ENCODE results near the gene PPM1H. TPM values are rescaled to one million over a fixed set of nuclear protein-coding genes. Genes with fewer than 3 reads are reported as not detected.

PPM1H gene
- total and polyA plus RNA-seq, 2 of the 8 experiments (the other 6 are each of a cell fraction or from before 2014, with no cell fraction given), result 16.4 to 36.1 TPM

DNA sequence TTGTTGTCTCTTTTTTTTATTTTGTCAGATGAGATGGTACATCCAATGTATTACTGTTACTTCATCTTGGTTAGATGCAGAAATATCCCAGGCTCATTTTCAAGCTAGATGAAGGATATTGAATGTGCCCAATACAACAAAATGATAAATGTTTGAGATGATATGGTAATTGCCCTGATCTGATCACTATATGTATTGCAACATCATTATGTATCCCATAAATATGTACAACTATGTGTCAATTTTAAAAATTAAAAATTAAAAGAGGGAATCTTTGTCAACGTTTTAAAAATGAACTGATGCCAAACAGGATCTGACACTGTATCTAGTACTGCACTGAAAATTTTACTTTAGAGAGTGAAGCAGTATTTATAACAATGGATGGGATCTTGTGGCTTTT is 78.5 kb downstream of the PPM1H start:
- no peak overlapping the region for H3K23ac ChIP-seq (ENCODE audit: insufficient read length)
- WGBS, 2 experiments (ENCODE audit: extremely low coverage in 1 of 2, insufficient coverage in 1 of 2, insufficient read length in 1 of 2, insufficient replicate concordance in 2 of 2, low coverage in 1 of 2, low lambda C conversion rate in 2 of 2, missing lambda C conversion rate in 1 of 2), result 91% methylated on average over 1 of the region's 1 CpG; no CpG with 5 or more reads in 1 of the 2 experiments
- H4K5ac ChIP-seq (ENCODE audit: insufficient read length, low read depth, low read length), result no peak overlapping the region
- no peaks in the 10 kb centered on the region for H3K27me3 ChIP-seq (replicated peaks in 1 of 4; ENCODE audit: control insufficient read depth in 3 of 4, extremely low read depth in 1 of 4, insufficient read depth in 3 of 4, low read length in 3 of 4)
- no peak for TF ChIP-seq TBP (IDR thresholded peaks at IDR 0.05; ENCODE audit: low read depth, low read length)
- no peak for TF ChIP-seq JUND (IDR thresholded peaks at IDR 0.05; ENCODE audit: low read length)
- TF ChIP-seq RFX5 (IDR thresholded peaks at IDR 0.05; ENCODE audit: borderline replicate concordance, low read depth, low read length), result no peak
- no peak overlapping the region for H3K56ac ChIP-seq (replicated peaks; ENCODE audit: insufficient read length, low read depth, low read length)
- no peaks in the 10 kb centered on the region; the same call in 1 of the 2 replicates for H3K79me1 ChIP-seq (ENCODE audit: low read depth, low read length)
- H2AK5ac ChIP-seq (ENCODE audit: low read depth, low read length), result no peak overlapping the region
- H3K4ac ChIP-seq (replicated peaks; ENCODE audit: insufficient read length, low read depth, low read length), result no peak overlapping the region
- POLR2A ChIA-PET (ENCODE audit: partially characterized antibody), result no interaction called here
- no peaks in the 10 kb centered on the region; a peak in 1 of 8 replicates for H3K36me3 ChIP-seq (ENCODE audit: control insufficient read depth in 2 of 4, insufficient read depth in 4 of 4, low read length in 3 of 4)
- no peak overlapping the region for H2BK12ac ChIP-seq (ENCODE audit: low read depth, low read length)
- no peaks in the 10 kb centered on the region for H3K9me3 ChIP-seq (ENCODE audit: insufficient read depth in 2 of 2, low read depth in 1 of 2, low read length in 1 of 2)
- no peak overlapping the region for H3K27ac ChIP-seq (ENCODE audit: low read depth, low read length)
- H3K79me2 ChIP-seq (ENCODE audit: control insufficient read depth in 1 of 2, insufficient read depth in 2 of 2, low read length in 2 of 2), result peaks cover 0 to 20% of the 10 kb centered on the region in 2 experiments; a peak in 2 of 4 replicates
- no peak for DNase-seq (ENCODE audit: low read depth in 1 of 2, low spot score in 2 of 2)
- no peak overlapping the region for H2BK120ac ChIP-seq (replicated peaks; ENCODE audit: low read depth, low read length)
- no peaks in the 10 kb centered on the region for H3K23me2 ChIP-seq (ENCODE audit: low read depth, low read length)
- no peak overlapping the region for H2BK5ac ChIP-seq (ENCODE audit: low read depth, low read length)
- CTCF ChIA-PET (ENCODE audit: partially characterized antibody), result interaction anchor here (1.3 kb wide), 1 partner anchor 10 kb away, joined by 6 read pairs; no protein-coding TSS in a partner anchor
- H3K4me2 ChIP-seq (ENCODE audit: insufficient read depth in 1 of 2, low read depth in 2 of 2, low read length in 2 of 2), result no peak overlapping the region
- H2AFZ ChIP-seq (ENCODE audit: low read length), result no peak overlapping the region
- H3K9ac ChIP-seq (replicated peaks in 1 of 4; ENCODE audit: extremely low read depth in 1 of 4, low read depth in 3 of 4, low read length in 3 of 4), result no peak overlapping the region
- no peak overlapping the region for H2BK15ac ChIP-seq (ENCODE audit: low read length)
- peaks cover 0 to 2% of the 10 kb centered on the region in 2 experiments for H4K20me1 ChIP-seq (replicated peaks in 1 of 2; ENCODE audit: control insufficient read depth in 1 of 2, insufficient read depth in 2 of 2, low read length in 2 of 2)
- peaks cover 3 to 11% (median 7%) of the 10 kb centered on the region in 4 experiments; a peak in 4 of 7 replicates for H3K4me1 ChIP-seq (replicated peaks in 1 of 4; ENCODE audit: control insufficient read depth in 3 of 4, insufficient read depth in 4 of 4, low read length in 3 of 4)
- H4K8ac ChIP-seq (ENCODE audit: extremely low read depth, insufficient read depth, low read length), result no peak overlapping the region
- no peak overlapping the region for H3K14ac ChIP-seq (ENCODE audit: insufficient read length)
- no peak overlapping the region for H3K4me3 ChIP-seq (ENCODE audit: extremely low read depth in 1 of 4, insufficient read depth in 2 of 4, low read depth in 3 of 4, low read length in 4 of 4)
- H2BK20ac ChIP-seq (ENCODE audit: low read length), result no peak overlapping the region
- no peak overlapping the region for H4K91ac ChIP-seq (replicated peaks; ENCODE audit: insufficient read length, low read length)
- H3K18ac ChIP-seq (ENCODE audit: extremely low read depth, low read length), result no peak overlapping the region
- no peak for FAIRE-seq
